Endothelial cell of umbilical vein (primary cell): ENCODE data around the gene ASZ1. TPM values are rescaled to one million over a fixed set of nuclear protein-coding genes. Genes with fewer than 3 reads are reported as not detected.

Experiments used
- BruUV-seq: library from RNA; stranded (reverse); fragments of 400-500 nt; replicated peaks from 2 replicates; lab custom pipeline; 2021; lab: Mats Ljungman, UMichigan
- CTCF ChIA-PET: fragments of 300-600, 350-600 bp; sonication (Branson Sonifier 250); formaldehyde crosslinking; loops from one replicate; lab custom pipeline; 2021; ENCODE audit warnings: antibody characterized with exemption, inconsistent platforms; lab: Charles Lee
- POLR2A ChIA-PET: fragments of 300-600, 350-600 bp; sonication (Branson Sonifier 250); formaldehyde crosslinking; loops from one replicate; lab custom pipeline; 2021; ENCODE audit warnings: antibody characterized with exemption, inconsistent platforms; lab: Charles Lee
- DNase-seq: peaks from one replicate; pipeline ENCODE4 v3.0.0-alpha.2; 2011; ENCODE audit warnings: low read depth, low spot score
- FAIRE-seq: peaks from 2 replicates; lab custom pipeline; 2011; peaks lifted over from hg19 to GRCh38; lab: Jason Lieb, UNC
- H2AFZ ChIP-seq: 2 replicates; pipeline ENCODE4 v1.6.0; 2012; ENCODE audit warnings: low read depth, low read length, control low read depth, inconsistent platforms
- H3K27ac ChIP-seq: 2 replicates; pipeline ENCODE4 v1.5.1; 2011; ENCODE audit warnings: low read depth, mild to moderate bottlenecking, control low read depth, low read length, moderate library complexity; ENCODE audit not compliant: insufficient read depth
- H3K27me3 ChIP-seq, 2 experiments: 2 replicates each; pipeline versions ENCODE4 v1.6.0 to v1.6.1; 2011; ENCODE audit warnings: low read length in 2 of 2, mixed read lengths in 1 of 2; ENCODE audit not compliant: control insufficient read depth in 2 of 2, insufficient read depth in 2 of 2
- H3K36me3 ChIP-seq, 2 experiments: 2 replicates in 1 of 2; 3 replicates in 1 of 2; pipeline ENCODE4 v1.5.1; 2011; ENCODE audit warnings: low read length in 2 of 2, mild to moderate bottlenecking in 1 of 2, moderate library complexity in 1 of 2; ENCODE audit not compliant: control insufficient read depth in 2 of 2, insufficient read depth in 2 of 2; ENCODE audit errors: extremely low read depth in 1 of 2
- H3K4me1 ChIP-seq: 3 replicates; pipeline ENCODE4 v1.5.1; 2011; ENCODE audit warnings: mild to moderate bottlenecking, low read length; ENCODE audit not compliant: control insufficient read depth, insufficient read depth; ENCODE audit errors: extremely low read depth
- H3K4me2 ChIP-seq: 2 replicates; pipeline ENCODE4 v1.6.1; 2011; ENCODE audit warnings: low read length, control low read depth, mixed read lengths; ENCODE audit not compliant: insufficient read depth
- H3K4me3 ChIP-seq, 3 experiments: fragments of 200-600 bp in 1 of 3; sonication (generic), shearing (Covaris generic) in 1 of 3; replicated peaks in 1 of 3; 2 replicates each; pipeline ENCODE4 v1.5.1; 2011 to 2016; ENCODE audit warnings: control low read depth in 3 of 3, low read length in 3 of 3, mild to moderate bottlenecking in 2 of 3, inconsistent platforms in 1 of 3, low read depth in 1 of 3, moderate library complexity in 1 of 3; ENCODE audit not compliant: insufficient read depth in 1 of 3
- H3K79me2 ChIP-seq: 2 replicates; pipeline ENCODE4 v1.6.0; 2012; ENCODE audit warnings: low read length, inconsistent platforms; ENCODE audit not compliant: control insufficient read depth, insufficient read depth
- H3K9ac ChIP-seq: replicated peaks from 2 replicates; pipeline ENCODE3; 2011; ENCODE audit warnings: low read length, control low read depth; ENCODE audit not compliant: insufficient read depth; ENCODE audit errors: extremely low read depth
- H3K9me1 ChIP-seq: replicated peaks from 3 replicates; pipeline ENCODE4 v1.6.0; 2011; ENCODE audit warnings: mild to moderate bottlenecking, low read length; ENCODE audit not compliant: control insufficient read depth, insufficient read depth; ENCODE audit errors: extremely low read depth
- H3K9me3 ChIP-seq: replicated peaks from 2 replicates; pipeline ENCODE4 v1.5.1; 2012; ENCODE audit warnings: low read length, inconsistent platforms; ENCODE audit not compliant: control insufficient read depth, insufficient read depth
- H4K20me1 ChIP-seq: replicated peaks from 2 replicates; pipeline ENCODE3; 2011; ENCODE audit warnings: mild to moderate bottlenecking, low read length; ENCODE audit not compliant: control insufficient read depth, insufficient read depth; ENCODE audit errors: extremely low read depth
- EZH2 ChIP-seq: IDR thresholded peaks from 2 replicates; pipeline ENCODE4 v1.6.1; 2012; ENCODE audit warnings: borderline replicate concordance, low read depth, mild to moderate bottlenecking, moderate library complexity, low read length, inconsistent platforms; ENCODE audit not compliant: severe bottlenecking
- FOS ChIP-seq: IDR thresholded peaks from 2 replicates; pipeline ENCODE4 v1.6.1; 2011; ENCODE audit warnings: mild to moderate bottlenecking, low read length, moderate library complexity, borderline replicate concordance; ENCODE audit not compliant: insufficient read depth
- GATA2 ChIP-seq: IDR thresholded peaks from 2 replicates; pipeline ENCODE4 v1.7.0; 2011; ENCODE audit warnings: low read depth, mild to moderate bottlenecking, moderate library complexity, mixed read lengths, low read length; ENCODE audit not compliant: insufficient read length, insufficient read depth
- JUN ChIP-seq: IDR thresholded peaks from 2 replicates; pipeline ENCODE4 v1.6.1; 2011; ENCODE audit warnings: borderline replicate concordance, low read depth; ENCODE audit not compliant: insufficient read length, insufficient read depth
- MYC ChIP-seq: IDR thresholded peaks from one replicate; pipeline ENCODE4 v1.6.1; 2011; ENCODE audit warnings: mild to moderate bottlenecking, low read depth, low read length
- POLR2A ChIP-seq: IDR thresholded peaks from 2 replicates; pipeline ENCODE4 v1.6.1; 2012; ENCODE audit warnings: low read depth, mild to moderate bottlenecking, control low read depth, low read length
- POLR2AphosphoS5 ChIP-seq: IDR thresholded peaks from 2 replicates; pipeline ENCODE4 v1.6.1; 2012; ENCODE audit warnings: low read depth, mild to moderate bottlenecking, control low read depth, low read length, moderate library complexity; ENCODE audit not compliant: insufficient read depth
- dilution Hi-C: fragments of 300-500 bp; cut with MboI; formaldehyde crosslinking; loops from one replicate; pipeline ENCODE4 v1.15.0; 2019; ENCODE audit warnings: low sequenced_read_pairs; ENCODE audit not compliant: extremely low pct_ligation_motif_present
- intact Hi-C: fragments of 100-400 bp; cut with micrococcal nuclease; formaldehyde crosslinking; loops from one replicate; pipeline ENCODE4 v1.10.0; 2022
- polyA plus RNA-seq, 4 experiments: library from polyadenylated mRNA; depleted of rRNA in 3 of 4; stranded (reverse) in 3 of 4; unstranded in 1 of 4; fragments of >200 nt; gene quantifications; 2 replicates each; pipeline versions ENCODE4 v1.2.1 to v1.2.3, GENCODE V29; 2011 to 2012; ENCODE audit warnings: missing spikeins in 1 of 4
- total RNA-seq: library from RNA; stranded (reverse); gene quantifications from 2 replicates; pipeline ENCODE4 v1.2.3, GENCODE V29; 2021
- TF ChIP-seq, protein P1 (sequence below), 2 donors: IDR thresholded peaks; 1 replicate in 1 of 2; 2 replicates in 1 of 2; pipeline ENCODE4 v1.5.1; 2011; ENCODE audit warnings: low read length in 2 of 2, mild to moderate bottlenecking in 2 of 2, moderate library complexity in 2 of 2, control low read depth in 1 of 2, inconsistent platforms in 1 of 2, low read depth in 1 of 2; ENCODE audit not compliant: insufficient read depth in 1 of 2; ENCODE audit errors: extremely low read depth in 1 of 2
- TF ChIP-seq, protein P2 (sequence below): IDR thresholded peaks from 2 replicates; pipeline ENCODE4 v1.6.1; 2011; ENCODE audit not compliant: insufficient read depth, insufficient read length

ASZ1 gene
- total and polyA plus RNA-seq, 2 donors (not counting 3 experiments of a cell fraction or from before 2014, with no cell fraction given), result not detected

- H3K4me3 ChIP-seq, result no peak overlapping the region
- no TSS peak for BruUV-seq
- H3K4me1 ChIP-seq, result no peaks in the 10 kb centered on the region
- ChIA-PET POLR2A (no interaction called here), CTCF (interaction anchor here (1.3 kb wide), 1 partner anchor 239 kb away, joined by 4 read pairs; no protein-coding TSS in a partner anchor)
- H3K27ac ChIP-seq, result no peak overlapping the region
- dilution Hi-C loops, result no loop called here
- H3K9ac ChIP-seq, result no peak overlapping the region
- H3K27me3 ChIP-seq, result peaks cover 36 to 45% of the 10 kb centered on the region in 2 experiments
- H3K79me2 ChIP-seq, result no peaks in the 10 kb centered on the region
- intact Hi-C loops, result loop anchor here (5.0 kb wide), 1 partner anchor 201 kb away; no protein-coding TSS in a partner anchor
- H3K4me2 ChIP-seq, result no peak overlapping the region
- H3K36me3 ChIP-seq, result no peaks in the 10 kb centered on the region
- no peak for DNase-seq
- H2AFZ ChIP-seq, result no peak overlapping the region
- no peak for TF ChIP-seq FOS
- TF ChIP-seq GATA2, result no peak
- TF ChIP-seq EZH2, result no peak
- no peak for TF ChIP-seq JUN
- no peak for TF ChIP-seq POLR2A
- TF ChIP-seq, protein P1, sequence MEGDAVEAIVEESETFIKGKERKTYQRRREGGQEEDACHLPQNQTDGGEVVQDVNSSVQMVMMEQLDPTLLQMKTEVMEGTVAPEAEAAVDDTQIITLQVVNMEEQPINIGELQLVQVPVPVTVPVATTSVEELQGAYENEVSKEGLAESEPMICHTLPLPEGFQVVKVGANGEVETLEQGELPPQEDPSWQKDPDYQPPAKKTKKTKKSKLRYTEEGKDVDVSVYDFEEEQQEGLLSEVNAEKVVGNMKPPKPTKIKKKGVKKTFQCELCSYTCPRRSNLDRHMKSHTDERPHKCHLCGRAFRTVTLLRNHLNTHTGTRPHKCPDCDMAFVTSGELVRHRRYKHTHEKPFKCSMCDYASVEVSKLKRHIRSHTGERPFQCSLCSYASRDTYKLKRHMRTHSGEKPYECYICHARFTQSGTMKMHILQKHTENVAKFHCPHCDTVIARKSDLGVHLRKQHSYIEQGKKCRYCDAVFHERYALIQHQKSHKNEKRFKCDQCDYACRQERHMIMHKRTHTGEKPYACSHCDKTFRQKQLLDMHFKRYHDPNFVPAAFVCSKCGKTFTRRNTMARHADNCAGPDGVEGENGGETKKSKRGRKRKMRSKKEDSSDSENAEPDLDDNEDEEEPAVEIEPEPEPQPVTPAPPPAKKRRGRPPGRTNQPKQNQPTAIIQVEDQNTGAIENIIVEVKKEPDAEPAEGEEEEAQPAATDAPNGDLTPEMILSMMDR (IDR thresholded peaks at IDR 0.05; ENCODE audit: extremely low read depth in 1 of 2, insufficient read depth in 1 of 2, low read depth in 1 of 2, low read length in 2 of 2), result no peak
- no peak for TF ChIP-seq POLR2AphosphoS5
- TF ChIP-seq, protein P2, sequence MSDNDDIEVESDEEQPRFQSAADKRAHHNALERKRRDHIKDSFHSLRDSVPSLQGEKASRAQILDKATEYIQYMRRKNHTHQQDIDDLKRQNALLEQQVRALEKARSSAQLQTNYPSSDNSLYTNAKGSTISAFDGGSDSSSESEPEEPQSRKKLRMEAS, result no peak
- TF ChIP-seq MYC, result no peak
- H3K9me1 ChIP-seq, result no peaks in the 10 kb centered on the region
- H4K20me1 ChIP-seq, result no peaks in the 10 kb centered on the region
- H3K9me3 ChIP-seq, result no peaks in the 10 kb centered on the region
- FAIRE-seq, result no peak
Observed at GRCh38 chr7:117476557-117477215, 49.4 kb upstream of the ASZ1 start.
